ENCODE results near the gene STX2.
A peak's percentile ranks its signal among the peaks of the same experiment; 100 is the strongest.
"Not testable (repeated sequence)": the region's sequence is repeated elsewhere in the genome, so short reads cannot be mapped to it uniquely, and the experiment has no call there.

STX2 gene

DNA sequence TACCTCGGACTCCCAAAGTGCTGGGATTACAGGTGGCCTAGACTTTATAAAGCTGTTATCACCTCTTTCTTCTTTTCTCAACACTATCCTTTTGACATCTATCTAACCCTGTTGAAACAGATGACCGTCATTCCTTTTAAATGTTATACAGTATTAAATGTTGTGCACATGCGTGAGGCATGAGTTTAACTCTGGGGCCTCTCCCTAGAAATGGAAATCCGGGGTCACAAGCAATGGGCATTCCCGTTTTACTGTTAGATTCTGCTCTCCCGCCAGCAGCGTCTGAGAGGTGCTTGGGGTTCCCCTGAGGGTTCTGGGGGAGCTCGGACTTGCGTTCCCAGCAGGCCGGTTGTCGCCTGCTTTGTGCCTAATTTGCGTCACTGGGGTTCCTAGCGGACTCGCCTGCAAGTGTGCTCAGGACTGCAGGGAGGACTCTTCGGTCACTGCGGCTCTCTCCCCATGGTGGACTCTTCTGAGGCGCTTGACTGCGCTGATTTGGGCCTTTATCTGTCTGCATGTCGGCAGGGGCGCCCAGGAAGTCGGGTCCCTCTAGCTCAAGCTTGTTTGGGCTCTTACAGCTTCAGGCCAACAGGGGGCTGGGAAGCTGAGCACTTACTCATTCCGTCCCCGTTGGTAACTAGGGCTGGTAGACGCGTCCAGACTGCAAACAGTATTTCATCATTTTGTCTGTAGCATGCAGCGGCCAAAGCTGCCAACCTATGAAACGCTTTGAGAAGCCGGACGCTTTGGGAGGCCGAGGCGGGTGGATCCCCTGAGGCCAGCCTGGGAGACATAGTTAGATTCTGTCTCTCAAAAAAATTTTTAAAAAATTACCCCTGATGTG lies 31.6 kb upstream of the STX2 start:
- DNase-seq (ENCODE audit: low spot score): peak; percentile 28

DNA sequence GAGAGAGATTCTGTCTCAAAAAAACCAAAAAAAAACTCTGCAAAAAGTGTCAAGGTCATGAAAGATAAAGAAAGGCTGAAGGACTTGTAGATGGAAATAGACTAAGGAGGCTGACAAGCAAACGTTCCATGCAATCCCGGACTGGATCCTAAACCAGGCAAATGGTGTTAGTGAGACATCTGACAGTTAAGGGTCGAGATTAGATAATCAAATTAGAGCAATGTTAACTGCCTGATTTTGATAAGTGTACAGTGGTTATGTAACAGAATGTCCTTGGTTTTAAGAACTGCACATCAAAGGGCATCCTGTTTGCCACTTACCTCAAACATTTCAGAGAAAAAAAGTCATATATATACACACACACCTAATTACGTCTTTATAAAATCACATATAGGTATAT lies 29.4 kb upstream of the STX2 start:
- no peak for DNase-seq (ENCODE audit: low spot score)

DNA sequence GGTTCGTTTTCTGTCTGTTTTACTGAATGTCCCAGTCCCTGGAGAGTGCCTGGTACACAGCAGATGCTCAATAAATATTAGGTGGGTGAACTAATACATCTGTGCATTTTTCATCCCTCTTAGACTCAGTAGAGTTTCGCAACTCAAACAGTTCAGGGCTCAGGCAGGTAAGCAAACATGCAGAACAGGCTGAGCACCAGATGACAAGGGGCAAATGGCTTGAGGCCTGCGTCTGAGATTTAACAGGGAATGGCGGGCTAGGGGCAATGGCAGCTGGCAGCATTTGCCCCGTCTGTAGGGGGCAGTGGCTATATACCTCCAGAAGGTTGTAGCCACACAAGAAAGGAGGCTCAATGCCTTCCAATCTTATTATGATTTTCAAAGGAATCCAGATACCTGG lies 24.2 kb upstream of the STX2 start:
- DNase-seq (ENCODE audit: low spot score): no peak

DNA sequence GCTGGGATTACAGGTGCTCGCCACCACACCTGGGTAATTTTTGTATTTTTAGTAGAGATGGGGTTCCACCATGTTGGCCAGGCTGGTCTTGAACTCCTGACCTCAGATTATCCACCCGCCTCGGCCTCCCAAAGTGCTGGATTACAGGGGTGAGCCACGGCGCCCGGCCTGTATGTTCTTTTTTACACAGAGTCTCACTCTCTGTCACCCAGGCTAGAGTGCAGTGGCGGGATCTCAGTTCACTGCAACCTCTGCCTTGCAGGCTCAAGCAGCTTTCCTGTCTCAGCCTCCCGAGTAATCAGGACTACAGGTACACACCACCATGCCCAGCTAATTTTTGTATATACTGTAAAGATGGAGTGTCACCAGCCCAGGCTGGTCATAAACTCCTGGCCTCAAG lies 23.7 kb upstream of the STX2 start:
- DNase-seq (ENCODE audit: low spot score): not testable (repeated sequence)

DNA sequence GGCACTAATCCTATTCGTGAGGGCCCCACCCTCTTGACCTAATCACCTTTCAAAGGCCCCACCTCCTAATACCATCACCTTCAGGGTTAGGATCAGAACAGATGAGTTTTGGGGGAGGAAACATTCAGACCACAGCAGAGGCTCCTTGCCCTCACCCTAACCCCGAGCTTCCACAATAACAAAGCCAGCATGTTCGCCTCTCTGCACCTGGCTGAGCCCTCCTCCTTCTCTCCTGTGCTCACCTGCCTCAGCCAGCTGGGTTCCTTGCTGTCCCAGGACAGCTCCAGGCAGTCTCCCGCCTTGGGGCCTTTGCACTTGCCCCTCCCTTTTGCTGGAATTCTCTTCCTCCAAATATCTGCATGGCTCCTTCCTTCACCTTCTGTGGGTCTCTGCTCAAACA lies 23.1 kb upstream of the STX2 start:
- no peak for DNase-seq (ENCODE audit: low spot score)

DNA sequence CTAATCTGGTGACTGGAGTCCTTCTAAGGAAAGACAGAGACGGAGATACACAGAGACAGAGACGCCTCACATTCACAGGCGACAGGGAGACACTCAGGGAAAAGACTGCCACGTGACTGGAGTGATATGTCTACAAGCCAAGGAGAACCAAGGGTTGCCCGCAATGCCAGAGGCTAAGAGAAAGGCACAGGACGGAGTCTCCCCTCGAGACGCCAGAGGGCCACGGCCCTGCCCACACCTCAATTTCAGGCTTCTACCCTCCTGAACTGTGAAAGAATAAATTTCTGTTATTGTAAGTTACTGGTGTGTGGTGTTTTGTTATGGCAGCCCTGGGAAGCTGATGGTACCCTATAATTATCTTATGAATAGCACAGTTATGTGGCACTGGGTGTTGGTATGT lies 21.3 kb upstream of the STX2 start:
- DNase-seq (ENCODE audit: low spot score): no peak

DNA sequence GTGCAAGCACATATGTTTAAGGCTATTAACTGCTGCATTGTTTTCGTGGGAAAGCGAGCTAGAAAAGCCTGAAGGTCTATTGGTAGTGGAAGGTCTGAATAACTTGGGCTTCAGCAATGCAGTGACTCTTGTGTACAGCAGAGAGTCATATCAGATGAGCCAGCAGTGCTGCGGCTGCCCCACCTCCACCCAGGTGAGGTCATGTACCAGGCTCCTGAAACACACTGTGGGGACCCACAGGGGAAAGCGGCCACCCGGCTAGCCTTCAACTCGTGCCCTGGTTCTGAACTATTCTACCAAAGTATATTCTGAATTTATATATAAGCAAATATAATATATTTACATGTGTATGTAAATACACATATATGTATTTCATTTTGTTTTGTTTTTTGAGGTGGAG lies 20.1 kb upstream of the STX2 start:
- no peak for DNase-seq (ENCODE audit: low spot score)

DNA sequence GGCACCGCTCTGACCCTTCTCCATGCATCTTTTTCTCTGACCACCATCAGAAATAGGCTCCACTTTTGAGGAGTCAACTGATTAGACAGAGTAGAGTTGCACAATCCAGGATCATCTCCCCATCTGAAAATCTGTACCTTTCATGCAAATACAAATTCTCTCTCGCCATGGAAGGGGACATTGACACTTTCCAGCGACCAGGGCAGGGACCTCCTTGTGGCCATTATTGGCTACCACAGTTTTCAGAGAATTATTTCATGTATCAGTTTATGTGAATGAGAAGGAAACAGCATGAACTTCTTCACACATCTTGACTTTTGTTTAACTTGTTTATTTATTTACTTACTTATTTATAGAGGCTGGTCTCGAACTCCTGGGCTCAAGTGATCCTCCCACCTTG lies 19.0 kb upstream of the STX2 start:
- no peak for DNase-seq (ENCODE audit: low spot score)

DNA sequence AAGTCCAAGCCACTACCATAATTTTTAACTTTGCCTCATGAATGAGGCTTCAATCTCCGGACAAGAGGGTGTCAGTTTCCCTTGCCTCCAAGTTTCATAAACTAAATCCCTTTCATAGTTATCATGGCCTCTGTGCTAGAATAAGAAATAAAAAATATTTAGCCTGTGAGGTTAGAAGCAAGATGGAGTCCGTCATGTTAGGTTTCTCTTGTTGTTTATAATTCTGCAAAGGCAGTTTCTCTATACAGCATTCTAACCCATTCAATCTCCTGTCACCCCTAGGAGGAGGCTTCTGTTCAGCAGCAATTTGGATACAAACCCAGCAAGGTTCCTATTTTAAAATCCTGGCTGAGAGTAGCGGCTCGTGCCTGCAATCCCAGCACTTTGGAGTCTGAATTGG lies 17.0 kb upstream of the STX2 start:
- DNase-seq (ENCODE audit: low spot score): no peak

DNA sequence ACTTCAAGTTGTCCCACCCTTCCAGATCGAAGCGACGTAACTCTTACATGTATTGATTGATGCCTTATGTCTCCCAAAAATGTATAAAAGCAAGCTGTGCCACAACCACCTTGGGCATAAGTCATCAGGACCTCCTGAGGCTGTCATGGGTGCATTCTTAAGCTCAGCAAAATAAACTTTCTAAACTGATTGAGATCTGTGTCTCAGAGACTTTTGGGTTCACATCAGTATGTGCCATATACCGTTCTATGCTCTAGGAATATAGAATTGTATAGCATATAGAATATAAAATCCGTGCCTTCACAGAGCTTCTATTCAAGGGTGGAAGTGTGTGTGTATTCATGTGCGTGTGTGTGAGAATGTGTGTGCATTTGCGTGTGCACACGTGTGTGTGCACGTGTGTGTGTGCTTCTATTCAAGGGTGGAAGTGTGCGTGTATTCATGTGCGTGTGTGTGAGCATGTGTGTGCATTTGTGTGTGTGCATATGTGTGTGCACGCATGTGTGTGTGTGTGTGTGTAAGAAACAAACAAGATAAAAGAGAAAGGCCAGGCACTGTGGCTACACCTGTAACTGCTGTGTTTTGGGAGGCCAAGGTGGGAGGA lies 11.5 kb upstream of the STX2 start:
- no peak for DNase-seq (ENCODE audit: low spot score)

DNA sequence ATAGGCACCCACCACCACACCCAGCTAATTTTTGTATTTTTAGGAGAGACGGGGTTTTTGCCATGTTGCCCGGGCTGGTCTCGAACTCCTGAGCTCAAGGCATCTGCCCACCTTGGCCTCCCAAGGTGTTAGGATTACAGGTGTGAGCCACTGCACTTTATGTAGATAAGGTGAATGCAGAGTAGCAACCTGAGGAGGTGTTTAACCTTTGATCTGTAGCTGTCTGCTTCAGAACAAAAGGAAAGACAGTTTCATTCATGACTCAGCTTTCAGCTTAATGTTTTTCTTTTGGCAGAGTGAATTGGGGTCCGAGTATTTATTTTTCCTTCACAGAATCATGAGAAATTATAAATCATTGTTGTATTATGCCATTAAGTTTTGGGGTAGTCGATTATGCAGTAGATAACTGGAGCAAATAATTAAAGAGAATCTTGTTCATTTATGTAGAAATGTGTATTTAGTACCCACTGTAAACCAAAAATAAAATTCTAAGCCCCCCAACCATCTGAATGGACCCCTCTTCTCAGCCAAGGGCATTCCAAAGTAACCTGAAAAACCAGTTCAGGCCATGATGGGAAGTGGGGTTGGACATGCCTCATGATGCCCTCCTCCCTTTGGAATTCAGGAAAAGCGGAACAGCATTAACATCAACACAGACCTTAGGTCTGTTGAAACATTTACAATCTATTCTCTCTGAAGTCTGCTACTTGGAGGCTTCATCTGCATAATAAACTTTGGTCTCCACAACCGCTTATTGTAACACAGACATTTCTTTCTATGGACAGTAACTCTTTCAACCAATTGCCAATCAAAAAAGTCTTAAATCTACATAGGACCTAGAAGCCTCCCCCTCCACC lies 10.7 kb upstream of the STX2 start:
- no peak for DNase-seq (ENCODE audit: low spot score)

DNA sequence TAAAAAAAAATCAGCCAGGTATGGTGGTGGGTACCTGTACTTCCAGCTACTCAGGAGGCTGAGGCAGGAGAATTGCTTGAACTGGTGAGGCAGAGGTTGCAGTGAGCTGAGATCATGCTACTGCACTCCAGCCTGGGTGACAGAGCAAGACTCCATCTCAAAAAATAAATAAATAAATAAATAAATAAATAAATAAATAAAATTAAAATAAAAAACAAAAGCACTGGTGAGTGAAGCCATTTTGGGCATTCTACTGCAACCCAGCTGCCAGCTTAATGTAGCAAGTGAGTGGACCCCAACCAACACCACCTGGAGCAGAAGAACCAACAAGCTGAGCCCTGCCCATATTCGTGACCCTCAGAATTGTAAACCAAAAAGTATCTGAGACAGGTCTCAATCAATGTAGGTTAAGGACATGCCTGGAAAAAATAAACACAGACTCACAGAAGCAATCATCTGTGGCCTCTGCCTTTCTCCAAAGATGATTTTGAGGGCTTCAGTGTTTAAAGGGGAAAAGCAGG lies 9.8 kb upstream of the STX2 start:
- DNase-seq (ENCODE audit: low spot score): not testable (repeated sequence)

DNA sequence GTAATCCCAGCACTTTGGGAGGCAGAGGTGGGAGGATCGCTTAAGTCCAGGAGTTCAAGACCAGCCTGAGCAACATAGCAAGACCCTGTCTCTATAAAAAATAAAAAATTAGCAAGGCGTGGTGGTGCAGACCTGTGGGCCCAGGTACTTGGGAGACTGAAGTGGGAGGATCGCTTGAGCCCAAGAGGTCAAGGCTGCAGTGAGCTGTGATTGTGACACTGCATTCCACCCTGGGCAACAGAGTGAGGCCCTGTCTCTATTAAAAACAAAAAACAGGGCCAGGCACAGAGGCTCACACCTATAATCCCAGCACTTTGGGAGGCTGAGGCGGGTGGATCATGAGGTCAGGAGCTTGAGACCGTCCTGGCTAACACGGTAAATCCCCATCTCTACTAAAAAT lies 9.1 kb upstream of the STX2 start:
- not testable (repeated sequence) for DNase-seq (ENCODE audit: low spot score)

DNA sequence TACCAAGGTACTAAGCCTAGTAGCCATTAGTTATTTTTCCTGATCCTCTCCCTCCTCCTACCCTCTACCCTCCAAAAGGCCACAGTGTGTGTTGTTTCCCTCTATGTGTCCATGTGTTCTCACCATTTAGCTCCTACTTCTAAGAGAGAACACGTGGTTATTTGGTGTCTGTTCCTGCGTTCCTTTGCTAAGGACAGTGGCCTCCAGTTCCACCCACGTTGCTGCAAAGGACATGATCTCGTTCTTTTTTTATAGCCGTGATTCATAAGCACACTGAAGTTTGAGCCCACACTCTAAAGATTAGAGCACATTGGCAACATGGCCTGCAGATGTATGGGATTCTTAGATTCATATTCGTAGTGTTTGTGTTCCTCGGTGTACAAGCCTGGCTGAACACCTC lies 8.1 kb upstream of the STX2 start:
- no peak for DNase-seq (ENCODE audit: low spot score)

DNA sequence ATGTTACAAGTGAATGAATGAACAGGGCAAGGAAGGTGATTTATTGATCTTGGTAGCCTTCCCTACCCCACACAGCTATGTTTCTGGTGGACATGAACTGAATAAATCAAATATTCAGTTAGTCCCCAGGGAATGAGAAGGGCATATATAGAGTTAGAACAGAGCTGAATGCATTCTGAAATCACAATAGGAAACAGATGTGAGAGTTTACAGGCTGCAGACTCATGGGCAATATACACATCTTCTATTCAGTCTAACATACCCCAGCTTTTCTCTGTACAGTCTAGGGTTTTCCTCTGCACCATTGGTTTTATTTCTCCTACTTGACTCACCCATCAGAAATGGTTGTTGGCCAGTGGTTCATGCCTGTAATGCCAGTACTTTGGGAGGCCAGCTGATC lies 7.3 kb upstream of the STX2 start:
- no peak for DNase-seq (ENCODE audit: low spot score)

DNA sequence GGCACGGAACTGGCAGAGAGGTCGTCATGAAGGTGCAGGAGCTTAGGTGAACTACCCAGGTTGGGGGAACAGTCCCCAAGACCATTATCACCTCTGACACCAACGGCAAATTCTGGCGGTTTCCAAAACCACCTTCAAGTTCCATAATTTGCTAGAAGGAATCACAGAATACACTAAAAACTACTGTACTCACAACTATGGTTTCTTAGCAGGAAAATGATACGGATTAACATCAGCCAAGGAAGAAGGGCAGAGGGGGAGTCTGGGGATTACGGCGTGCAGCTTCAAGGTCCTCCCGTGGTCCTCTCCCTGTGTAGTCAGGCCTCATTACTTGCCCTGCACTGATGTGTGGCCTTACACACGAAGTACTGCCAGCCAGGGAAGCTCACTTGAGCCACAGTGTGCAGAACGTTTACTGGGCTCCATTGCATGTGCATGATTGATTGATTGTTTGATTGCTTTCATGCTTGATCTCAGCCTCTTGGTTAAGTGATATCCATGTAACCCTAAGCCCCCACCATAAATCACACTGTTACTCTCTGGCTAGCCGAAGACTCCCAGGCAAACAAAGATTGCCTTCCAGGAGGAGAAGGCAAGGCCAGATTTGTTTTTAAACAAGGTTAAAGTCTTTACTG lies 837 bp upstream of the STX2 start:
- no peak for DNase-seq (ENCODE audit: low spot score)

DNA sequence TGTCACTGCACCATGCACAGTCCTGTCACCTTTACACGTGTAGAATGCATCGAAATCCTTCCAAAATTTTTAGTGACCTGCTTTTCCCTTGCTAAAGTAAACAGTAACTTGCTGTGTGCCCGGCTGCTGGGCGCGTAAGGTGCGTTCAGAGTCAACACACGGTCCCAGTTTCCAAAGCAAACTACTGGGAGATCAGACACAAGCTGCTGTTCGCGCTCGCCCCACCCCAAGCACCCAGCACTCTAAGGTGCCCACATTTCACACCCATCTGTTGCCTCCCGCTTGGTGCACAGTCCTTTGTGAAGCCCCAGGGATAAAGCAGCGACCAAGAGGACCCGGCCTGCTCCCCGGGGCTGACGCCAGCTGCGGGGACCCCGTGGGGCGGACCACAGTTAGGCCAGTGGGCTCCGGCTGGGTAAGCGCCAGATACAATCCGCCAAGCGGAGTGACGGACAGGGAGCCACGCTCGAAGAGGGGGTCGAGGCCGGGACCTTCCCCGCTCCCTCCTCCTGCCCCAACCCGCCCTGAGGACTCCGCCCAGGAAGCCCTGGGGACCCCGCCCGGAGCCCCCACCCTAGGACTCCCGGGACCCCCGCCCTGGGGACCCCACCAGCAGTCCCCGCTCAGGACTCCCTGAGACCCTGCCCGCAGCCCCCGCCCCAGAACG lies 633 bp downstream of the STX2 start:
- no peak for DNase-seq (ENCODE audit: low spot score)

DNA sequence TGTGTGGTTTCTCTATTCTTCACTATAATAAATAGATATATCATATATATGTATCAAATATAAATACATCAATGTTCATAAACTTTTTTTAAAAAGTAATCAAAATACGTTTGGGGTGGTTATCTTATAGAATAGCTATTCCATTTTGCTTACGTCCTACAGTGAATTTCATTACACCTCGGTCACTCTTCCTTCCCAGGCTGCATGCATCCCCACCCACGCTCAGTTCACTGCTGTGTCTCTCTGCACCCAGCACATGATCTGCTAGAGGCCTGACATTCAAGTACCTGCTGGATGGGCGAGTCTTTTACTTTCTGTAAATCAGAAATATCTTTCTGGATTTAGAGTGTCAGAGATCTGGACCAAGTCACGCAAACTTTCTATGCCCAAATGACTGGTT lies 3.6 kb downstream of the STX2 start:
- no peak for DNase-seq (ENCODE audit: low spot score)

DNA sequence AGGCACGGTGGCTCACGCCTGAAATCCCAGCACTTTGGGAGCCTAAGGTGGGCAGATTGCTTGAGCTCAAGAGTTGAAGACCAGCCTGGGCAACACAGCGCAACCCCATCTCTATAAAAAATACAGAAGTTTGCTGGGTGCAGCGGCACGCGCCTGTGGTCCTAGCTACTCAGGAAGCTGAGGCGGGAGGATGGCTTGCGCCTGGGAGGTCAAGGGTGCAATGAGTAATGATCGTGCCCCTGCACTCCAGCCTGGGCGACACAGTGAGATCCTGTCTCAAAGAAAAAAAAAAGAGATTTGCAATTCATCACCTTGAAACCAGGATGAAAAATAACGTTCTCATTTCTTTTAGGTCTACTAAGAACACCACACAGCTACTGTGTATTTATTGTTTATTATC lies 4.0 kb downstream of the STX2 start:
- DNase-seq (ENCODE audit: low spot score): peak; percentile 36

DNA sequence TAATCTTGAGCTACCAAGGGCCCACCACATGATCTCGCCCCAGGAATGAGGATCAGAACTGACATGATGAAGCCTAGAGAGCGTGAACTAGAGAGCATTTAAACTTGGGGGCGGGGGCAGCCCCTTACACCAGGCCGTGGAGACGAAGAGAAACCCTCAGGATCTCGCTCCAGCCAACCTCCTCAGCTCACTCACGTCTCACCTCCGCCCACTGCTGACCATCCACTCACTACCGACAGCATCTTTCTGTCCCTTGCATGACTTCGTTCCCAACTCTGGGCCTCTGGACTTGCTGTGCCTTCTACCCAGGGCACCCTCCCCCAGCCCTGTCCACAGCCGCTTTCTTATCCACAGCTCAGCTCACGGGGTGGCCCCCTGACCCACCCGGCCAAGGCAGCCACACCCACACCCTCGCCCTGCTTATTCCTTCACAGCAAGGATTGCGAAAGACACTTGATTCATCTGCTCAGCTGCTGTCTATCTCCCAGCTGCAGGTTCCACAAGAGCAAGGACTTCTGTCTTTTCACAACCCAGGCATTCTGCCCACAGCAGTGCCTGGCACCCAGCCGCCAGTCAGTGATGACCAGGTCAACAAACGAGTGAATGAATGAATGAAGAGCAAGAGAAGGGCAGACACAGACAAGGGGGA lies 6.4 kb downstream of the STX2 start:
- DNase-seq (ENCODE audit: low spot score): no peak

DNA sequence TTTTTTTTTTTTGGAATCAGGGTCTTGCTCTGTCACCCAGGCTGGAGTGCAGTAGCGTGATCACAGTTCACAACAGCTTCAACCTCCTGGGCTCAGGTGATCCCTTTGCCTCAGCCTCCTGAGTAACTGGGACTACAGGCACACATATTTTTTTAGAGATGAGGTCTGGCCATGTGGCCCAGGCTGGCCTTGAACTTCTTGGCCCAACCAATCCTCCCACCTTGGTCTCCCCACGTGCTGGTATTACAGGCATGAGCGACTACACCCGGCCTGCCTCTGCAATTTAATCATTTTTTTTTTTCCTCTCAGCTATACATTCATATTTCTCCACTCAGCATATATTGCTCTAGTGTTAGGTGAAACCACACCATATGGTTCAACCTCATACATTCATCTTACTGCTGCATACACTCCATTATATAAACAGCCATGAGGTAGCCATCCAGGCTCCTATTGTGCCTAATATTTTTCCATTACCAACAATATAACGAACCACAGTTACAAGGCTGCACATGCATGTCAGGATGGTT lies 7.1 kb downstream of the STX2 start:
- DNase-seq (ENCODE audit: low spot score): no peak
